GM23338 (cell line): Measurements from ENCODE around the gene MUTYH. TPM values are rescaled to one million over a fixed set of nuclear protein-coding genes. Genes with fewer than 3 reads are reported as not detected.

ENCODE experiments used
- ATAC-seq: fragments of 200-7000 bp; cut with Tn5 transposase; 3 replicates; pipeline ENCODE4 v1.9.1; 2020
- DNase-seq: peaks from one replicate; pipeline ENCODE4 v3.0.0-alpha.2; 2015; ENCODE audit warnings: low spot score
- H2AFZ ChIP-seq: fragments of 200-600 bp; sonication (generic); 2 replicates; pipeline ENCODE4 v1.8.0; 2016; ENCODE audit warnings: antibody characterized with exemption, mild to moderate bottlenecking, moderate library complexity
- H3F3A ChIP-seq: fragments of 200-600 bp; sonication (generic); replicated peaks from 2 replicates; pipeline ENCODE4 v1.8.0; 2017; ENCODE audit warnings: antibody characterized with exemption, mixed run types, low read depth
- H3K27ac ChIP-seq: fragments of 200-600 bp; sonication (generic); 2 replicates; pipeline ENCODE4 v1.6.1; 2016; ENCODE audit warnings: low read depth
- H3K27me3 ChIP-seq: fragments of 200-600 bp; sonication (generic); 2 replicates; pipeline ENCODE4 v1.8.0; 2016; ENCODE audit warnings: mild to moderate bottlenecking, mixed run types, moderate library complexity; ENCODE audit not compliant: insufficient read depth
- H3K36me3 ChIP-seq: fragments of 200-600 bp; sonication (generic); 2 replicates; pipeline ENCODE4 v1.8.0; 2016; ENCODE audit warnings: mild to moderate bottlenecking; ENCODE audit not compliant: insufficient read depth
- H3K4me1 ChIP-seq: fragments of 200-600 bp; sonication (generic); 2 replicates; pipeline ENCODE4 v1.8.0; 2016; ENCODE audit warnings: mild to moderate bottlenecking, moderate library complexity; ENCODE audit not compliant: insufficient read depth
- H3K4me2 ChIP-seq: fragments of 200-600 bp; sonication (generic); 2 replicates; pipeline ENCODE4 v1.7.1; 2017; ENCODE audit warnings: mixed run types
- H3K4me3 ChIP-seq: fragments of 200-600 bp; sonication (generic); 2 replicates; pipeline ENCODE4 v1.6.1; 2016; ENCODE audit warnings: mixed run types
- H3K79me2 ChIP-seq: fragments of 200-600 bp; sonication (generic); replicated peaks from 2 replicates; pipeline ENCODE4 v1.8.0; 2017; ENCODE audit warnings: mild to moderate bottlenecking; ENCODE audit not compliant: insufficient read depth
- H3K9me2 ChIP-seq: fragments of 200-600 bp; sonication (generic); 2 replicates; pipeline ENCODE4 v1.8.0; 2017; ENCODE audit not compliant: insufficient read depth
- H4K20me1 ChIP-seq: fragments of 200-600 bp; sonication (generic); replicated peaks from 2 replicates; pipeline ENCODE4 v1.8.0; 2017; ENCODE audit warnings: mild to moderate bottlenecking; ENCODE audit not compliant: insufficient read depth
- H3K27ac Mint-ChIP-seq: 2 replicates; pipeline ENCODE4 v1.8.0; 2020; ENCODE audit warnings: inconsistent platforms, mild to moderate bottlenecking, moderate library complexity, mixed read lengths
- H3K27me3 Mint-ChIP-seq: 3 replicates; pipeline ENCODE4 v1.8.0; 2022; ENCODE audit warnings: low read depth, mild to moderate bottlenecking, moderate library complexity, mixed read lengths, inconsistent platforms; ENCODE audit not compliant: insufficient read depth, poor library complexity
- H3K36me3 Mint-ChIP-seq: 3 replicates; pipeline ENCODE4 v1.8.0; 2021; ENCODE audit warnings: low read depth, mild to moderate bottlenecking, inconsistent platforms, moderate library complexity, mixed read lengths
- H3K4me1 Mint-ChIP-seq: 3 replicates; pipeline ENCODE4 v1.8.0; 2020; ENCODE audit warnings: mild to moderate bottlenecking, inconsistent platforms, mixed read lengths
- H3K4me3 Mint-ChIP-seq: 3 replicates; pipeline ENCODE4 v1.8.0; 2021; ENCODE audit warnings: moderate library complexity, mild to moderate bottlenecking, inconsistent platforms, mixed read lengths
- H3K9me3 Mint-ChIP-seq: 3 replicates; pipeline ENCODE4 v1.8.0; 2020; ENCODE audit warnings: moderate library complexity, mild to moderate bottlenecking, inconsistent platforms, mixed read lengths
- CREB1 ChIP-seq: fragments of 250-450 bp; sonication (Bioruptor Pico); IDR thresholded peaks from 2 replicates; pipeline ENCODE4 v1.5.0; 2020; ENCODE audit warnings: low read depth, mild to moderate bottlenecking, moderate library complexity
- CTCF ChIP-seq, 2 experiments: fragments of 200-600 bp in 1 of 2; sonication (generic) in 1 of 2; conservative IDR thresholded peaks; 2 replicates each; pipeline versions ENCODE4 v1.5.1 to v1.6.1; 2016 to 2017; ENCODE audit warnings: antibody characterized with exemption in 2 of 2, low read depth in 2 of 2, mild to moderate bottlenecking in 2 of 2, moderate library complexity in 1 of 2
- ETS1 ChIP-seq: IDR thresholded peaks from 2 replicates; pipeline ENCODE4 v1.6.1; 2016; ENCODE audit warnings: antibody characterized with exemption
- EZH2 ChIP-seq: fragments of 200-600 bp; sonication (generic); IDR thresholded peaks from one replicate; pipeline ENCODE4 v1.8.0; 2017; ENCODE audit warnings: antibody characterized with exemption, mild to moderate bottlenecking, low read depth; ENCODE audit not compliant: unreplicated experiment
- JUNB ChIP-seq: IDR thresholded peaks from one replicate; pipeline ENCODE4 v1.6.1; 2016; ENCODE audit warnings: antibody characterized with exemption; ENCODE audit not compliant: unreplicated experiment
- NANOG ChIP-seq: IDR thresholded peaks from 2 replicates; pipeline ENCODE4 v1.6.1; 2016; ENCODE audit warnings: antibody characterized with exemption, borderline replicate concordance
- POLR2AphosphoS5 ChIP-seq: IDR thresholded peaks from 2 replicates; pipeline ENCODE4 v1.6.1; 2016; ENCODE audit warnings: antibody characterized with exemption, low read depth
- REST ChIP-seq: IDR thresholded peaks from one replicate; pipeline ENCODE4 v1.6.1; 2018; ENCODE audit warnings: antibody characterized with exemption; ENCODE audit not compliant: unreplicated experiment
- ZNF114 ChIP-seq: fragments of 250-450 bp; sonication (Bioruptor Pico); IDR thresholded peaks from 2 replicates; pipeline ENCODE4 v1.5.0; 2020; ENCODE audit warnings: mild to moderate bottlenecking, moderate library complexity
- ZNF331 ChIP-seq: fragments of 250-450 bp; sonication (Bioruptor Pico); IDR thresholded peaks from 2 replicates; pipeline ENCODE4 v1.5.0; 2020; ENCODE audit warnings: low read depth, mild to moderate bottlenecking, moderate library complexity
- polyA plus RNA-seq: library from polyadenylated mRNA; unstranded; fragments of >200 nt; fragmentation: Nextera tagmentation; extraction: Ambion mirVana; gene quantifications from 2 replicates; pipeline ENCODE4 v1.2.1, GENCODE V29; 2016
- total RNA-seq: library from RNA; depleted of rRNA; stranded (reverse); fragments of >200 nt; shearing (Covaris generic); gene quantifications from 2 replicates; pipeline ENCODE4 v1.2.3, GENCODE V29; 2014

MUTYH gene
- total and polyA plus RNA-seq, 2 experiments from 2014 or later: 47.9 to 67.4 TPM

- no peaks in the 10 kb centered on the region for H3K9me3 Mint-ChIP-seq
- H3K27ac Mint-ChIP-seq: no peak overlapping the region
- no peaks in the 10 kb centered on the region for H3K36me3 Mint-ChIP-seq
- Histone ChIP-seq H3K27ac (no peak overlapping the region), H3K4me1 (no peaks in the 10 kb centered on the region), H3K4me3 (no peak overlapping the region), H2AFZ (no peak overlapping the region), H3K27me3 (no peaks in the 10 kb centered on the region), H3K9me2 (no peaks in the 10 kb centered on the region), H3K4me2 (no peak overlapping the region), H4K20me1 (no peaks in the 10 kb centered on the region), H3F3A (no peaks in the 10 kb centered on the region), H3K36me3 (no peaks in the 10 kb centered on the region), H3K79me2 (no peaks in the 10 kb centered on the region)
- peaks cover 4% of the 10 kb centered on the region for H3K27me3 Mint-ChIP-seq
- TF ChIP-seq EZH2 (no peak), CTCF (conservative IDR thresholded peaks at IDR 0.05; ENCODE audit: low read depth in 2 of 2) (no peak), REST (no peak), CREB1 (no peak), ETS1 (no peak)
- no peak for DNase-seq
- no peaks in the 10 kb centered on the region for H3K4me1 Mint-ChIP-seq
- no peak for ATAC-seq
- H3K4me3 Mint-ChIP-seq: no peak overlapping the region
Measured at GRCh38 chr1:45370575-45370974, 30.3 kb upstream of the MUTYH start.

- H3K27me3 Mint-ChIP-seq: peaks cover 4% of the 10 kb centered on the region
- Histone ChIP-seq H2AFZ (no peak overlapping the region), H3K79me2 (no peaks in the 10 kb centered on the region), H3K4me2 (no peak overlapping the region), H3K27me3 (no peaks in the 10 kb centered on the region), H3K27ac (no peak overlapping the region), H4K20me1 (no peaks in the 10 kb centered on the region), H3F3A (peaks cover 5% of the 10 kb centered on the region; the same call in 1 of the 2 replicates), H3K9me2 (no peaks in the 10 kb centered on the region), H3K4me1 (peaks cover 15% of the 10 kb centered on the region), H3K4me3 (no peak overlapping the region), H3K36me3 (no peaks in the 10 kb centered on the region)
- no peaks in the 10 kb centered on the region for H3K36me3 Mint-ChIP-seq
- peak; percentile 30 for DNase-seq
- H3K27ac Mint-ChIP-seq: no peak overlapping the region
- no peak overlapping the region for H3K4me3 Mint-ChIP-seq
- H3K4me1 Mint-ChIP-seq: peaks cover 19% of the 10 kb centered on the region; the same call in 2 of the 3 replicates
- no peaks in the 10 kb centered on the region for H3K9me3 Mint-ChIP-seq
- TF ChIP-seq ZNF331 (CRISPR knock-in tag) (no peak), JUNB (no peak), ZNF114 (no peak), POLR2AphosphoS5 (no peak), NANOG (no peak)
- peak; percentile 68 for ATAC-seq
Measured at GRCh38 chr1:45365051-45365450, 24.8 kb upstream of the MUTYH start.
